Tibial artery (tissue), 4 donors: ENCODE data around the gene YOD1.

Experiments
- DNase-seq, 2 donors: peaks; one replicate each; pipeline ENCODE4 v3.0.0-alpha.2; 2019
- H3K27ac ChIP-seq, 2 donors: fragments of 200-600 bp; sonication (generic) in 1 of 2; 1 replicate in 1 of 2; 2 replicates in 1 of 2; pipeline ENCODE4 v1.5.1; 2018 to 2019; ENCODE audit warnings: mild to moderate bottlenecking in 1 of 2
- H3K27me3 ChIP-seq, 2 donors: fragments of 200-600 bp; sonication (generic) in 1 of 2; one replicate each; pipeline versions ENCODE4 v1.5.1 to v1.6.0; 2016 to 2019
- H3K36me3 ChIP-seq, 3 donors: fragments of 200-600 bp; sonication (generic) in 2 of 3; one replicate each; pipeline ENCODE4 v1.5.1; 2016 to 2019; ENCODE audit warnings: mild to moderate bottlenecking in 2 of 3
- H3K4me1 ChIP-seq, 4 donors: fragments of 200-600 bp; sonication (generic) in 2 of 4; 1 replicate in 3 of 4; 2 replicates in 1 of 4; pipeline ENCODE4 v1.5.1; 2016 to 2019
- H3K4me3 ChIP-seq, 2 donors: fragments of 200-600 bp; sonication (generic) in 1 of 2; 1 replicate in 1 of 2; 2 replicates in 1 of 2; pipeline ENCODE4 v1.5.1; 2018 to 2019; ENCODE audit warnings: mild to moderate bottlenecking in 2 of 2
- H3K9me3 ChIP-seq, 3 donors: fragments of 200-600 bp; sonication (generic) in 1 of 3; one replicate each; pipeline ENCODE4 v1.5.1; 2016 to 2019
- CTCF ChIP-seq, 2 experiments: fragments of 200-600 bp in 1 of 2; fragments of 450-650 bp in 1 of 2; IDR thresholded peaks; one replicate each; pipeline ENCODE4 v1.5.1; 2017 to 2019; ENCODE audit warnings: antibody characterized with exemption in 2 of 2, mild to moderate bottlenecking in 1 of 2, moderate library complexity in 1 of 2
- intact Hi-C: fragments of 100-400 bp; cut with DNase I; formaldehyde crosslinking; loops from one replicate; pipeline ENCODE4 v1.15.0; 2023; ENCODE audit warnings: low total_unique reads

The YOD1 gene

GRCh38 chr1:207014728-207015127 is 36.3 kb downstream of the YOD1 start:
- no peaks in the 10 kb centered on the region for H3K27me3 ChIP-seq
- no peak for TF ChIP-seq CTCF (IDR thresholded peaks at IDR 0.05)

DNA sequence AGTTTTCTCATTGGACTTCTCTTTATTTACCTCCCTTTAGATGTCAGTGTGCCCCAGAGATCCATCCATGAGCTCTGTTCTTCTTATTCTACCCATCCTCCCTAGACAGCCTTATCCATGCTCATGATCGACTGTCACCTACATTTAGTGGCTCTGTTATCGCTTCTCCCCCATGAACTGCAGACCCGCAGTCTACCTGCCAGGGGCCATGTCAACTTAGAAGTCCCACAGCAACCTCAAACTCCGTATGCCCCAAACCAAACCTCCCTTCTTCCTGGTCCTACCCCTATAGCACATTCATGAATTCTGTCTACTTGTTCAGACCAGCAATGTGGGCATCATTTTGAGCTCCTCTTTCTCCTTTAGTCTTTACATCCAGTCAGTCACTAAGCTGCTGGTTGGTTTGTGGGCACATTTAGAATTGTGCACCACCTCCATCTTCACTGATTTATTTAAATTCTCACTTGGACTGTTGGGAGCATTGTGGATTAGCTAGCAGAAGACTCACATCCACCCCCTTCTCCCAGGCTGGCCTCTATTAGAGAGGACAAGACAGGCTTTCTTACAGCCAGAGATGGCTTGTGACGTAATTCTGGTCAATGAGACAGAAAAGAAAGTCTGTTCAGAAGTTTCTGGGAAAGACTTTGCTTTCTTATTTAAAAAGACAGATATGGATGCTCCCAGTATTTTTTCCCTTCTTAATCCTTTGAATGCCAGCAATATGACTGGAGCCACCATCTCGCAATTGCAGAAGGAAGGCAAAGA is 37.5 kb downstream of the YOD1 start:
- no peak for DNase-seq
- Histone ChIP-seq H3K27me3 (no peaks in the 10 kb centered on the region), H3K4me1 (no peaks in the 10 kb centered on the region), H3K36me3 (no peaks in the 10 kb centered on the region), H3K4me3 (no peak overlapping the region), H3K27ac (no peak overlapping the region), H3K9me3 (no peaks in the 10 kb centered on the region)
- intact Hi-C loops: no loop called here
- TF ChIP-seq CTCF (IDR thresholded peaks at IDR 0.05): no peak

More at GRCh38 chr1:207014728-207015127, 36.3 kb downstream of the YOD1 start:
- Histone ChIP-seq H3K27ac (no peak overlapping the region), H3K9me3 (no peaks in the 10 kb centered on the region), H3K36me3 (no peaks in the 10 kb centered on the region), H3K4me1 (no peaks in the 10 kb centered on the region), H3K4me3 (no peak overlapping the region)
- intact Hi-C loops: no loop called here
- DNase-seq: no peak

DNA sequence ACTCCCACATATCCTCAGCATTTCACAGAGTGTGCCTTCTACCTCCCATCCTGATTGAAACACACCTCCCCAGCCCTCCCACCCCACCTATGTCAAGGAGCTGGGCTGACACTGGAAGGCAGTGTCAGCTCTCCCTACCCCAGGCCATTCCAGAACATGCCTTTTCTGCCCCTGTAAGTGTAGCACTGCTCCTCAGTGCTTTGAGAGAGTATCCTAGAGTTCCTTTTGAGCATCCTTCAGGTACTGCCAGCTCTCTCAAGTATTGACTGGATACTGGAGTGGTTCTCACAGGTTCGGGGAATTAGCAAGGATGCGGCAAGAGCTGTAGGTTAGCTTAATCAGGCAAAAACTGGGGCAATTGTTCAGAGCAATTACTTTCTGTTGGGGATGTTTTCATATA is 40.3 kb downstream of the YOD1 start:
- H3K27me3 ChIP-seq: no peaks in the 10 kb centered on the region
- intact Hi-C loops: no loop called here
- no peak overlapping the region for H3K4me3 ChIP-seq
- TF ChIP-seq CTCF (IDR thresholded peaks at IDR 0.05): no peak
- no peaks in the 10 kb centered on the region for H3K9me3 ChIP-seq
- H3K27ac ChIP-seq: no peak overlapping the region
- no peaks in the 10 kb centered on the region for H3K36me3 ChIP-seq
- H3K4me1 ChIP-seq: no peaks in the 10 kb centered on the region
- DNase-seq: no peak

- H3K9me3 ChIP-seq: no peaks in the 10 kb centered on the region
- H3K4me1 ChIP-seq: no peaks in the 10 kb centered on the region
- no peak for DNase-seq
- intact Hi-C loops: no loop called here
- H3K27ac ChIP-seq: no peak overlapping the region
- no peak overlapping the region for H3K4me3 ChIP-seq
- TF ChIP-seq CTCF (IDR thresholded peaks at IDR 0.05): no peak
- H3K27me3 ChIP-seq: no peaks in the 10 kb centered on the region
- no peaks in the 10 kb centered on the region for H3K36me3 ChIP-seq
These were observed 41.1 kb downstream of the YOD1 start for GRCh38 chr1:207009945-207010344.

GRCh38 chr1:207009182-207009850 is 41.7 kb downstream of the YOD1 start:
- H3K27ac ChIP-seq: no peak overlapping the region
- no peaks in the 10 kb centered on the region for H3K4me1 ChIP-seq
- no peak for TF ChIP-seq CTCF (IDR thresholded peaks at IDR 0.05)
- H3K9me3 ChIP-seq: no peaks in the 10 kb centered on the region
- H3K36me3 ChIP-seq: no peaks in the 10 kb centered on the region
- H3K4me3 ChIP-seq: no peak overlapping the region
- H3K27me3 ChIP-seq: no peaks in the 10 kb centered on the region
- intact Hi-C loops: no loop called here
- DNase-seq: no peak
